GM12873 (cell line): Measurements from ENCODE around the gene MAP4K2.

Source experiments
- CTCF ChIP-seq: IDR thresholded peaks from 2 replicates; pipeline ENCODE4 v1.5.1; 2012; ENCODE audit warnings: low read depth, mild to moderate bottlenecking, moderate library complexity, low read length, control low read depth; ENCODE audit not compliant: insufficient read depth; ENCODE audit errors: missing control alignments

Gene MAP4K2

DNA sequence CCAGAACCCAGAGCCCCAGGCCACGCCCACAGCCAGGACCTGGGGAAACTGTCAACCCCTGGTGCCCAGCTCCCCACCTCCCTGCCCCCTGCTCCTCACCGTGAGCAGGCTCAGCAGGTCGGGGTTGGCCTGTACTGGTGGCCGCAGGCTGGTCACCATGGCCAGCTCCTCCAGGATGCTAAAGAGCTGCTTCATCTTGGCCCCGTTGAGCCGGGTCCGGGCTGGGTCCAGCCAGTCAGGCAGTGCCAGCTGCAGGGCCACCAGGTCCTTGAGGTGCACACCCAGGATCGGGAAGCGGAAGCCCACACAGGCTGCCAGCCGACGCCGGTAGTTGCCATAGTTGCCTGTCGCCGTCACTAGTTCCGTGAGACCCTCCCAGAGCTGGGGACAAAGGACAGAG lies 66.4 kb downstream of the MAP4K2 start:
- TF ChIP-seq CTCF = no peak

DNA sequence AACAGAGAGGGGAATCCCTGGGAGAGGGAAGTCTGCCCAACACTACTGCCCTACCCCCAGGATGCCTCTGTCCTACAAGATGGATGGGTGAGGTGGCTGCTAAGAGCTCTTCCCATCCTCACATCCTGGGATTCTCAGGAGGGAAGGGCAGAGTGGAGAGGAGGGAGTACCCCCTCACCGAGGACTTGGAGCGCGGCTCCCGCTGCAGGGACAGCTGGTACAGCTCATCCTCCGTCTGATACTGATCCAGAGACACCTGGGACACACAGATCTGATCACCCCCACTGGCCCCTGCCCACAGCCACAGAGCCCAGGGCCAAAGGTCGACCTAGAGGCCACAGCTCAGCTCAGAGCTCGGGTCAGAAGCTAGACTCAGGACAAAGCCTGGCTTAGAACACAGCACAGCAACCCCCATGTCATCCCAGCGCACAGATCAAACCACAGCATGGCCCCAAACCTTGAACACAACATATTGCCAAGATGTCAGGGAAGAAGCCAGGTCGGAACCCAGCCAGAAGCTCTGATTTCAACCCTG lies 67.2 kb downstream of the MAP4K2 start:
- no peak for TF ChIP-seq CTCF
